ENCODE measurements around the gene RNF208.
A peak's percentile ranks its signal among the peaks of the same experiment; 100 is the strongest.

Gene RNF208

DNA sequence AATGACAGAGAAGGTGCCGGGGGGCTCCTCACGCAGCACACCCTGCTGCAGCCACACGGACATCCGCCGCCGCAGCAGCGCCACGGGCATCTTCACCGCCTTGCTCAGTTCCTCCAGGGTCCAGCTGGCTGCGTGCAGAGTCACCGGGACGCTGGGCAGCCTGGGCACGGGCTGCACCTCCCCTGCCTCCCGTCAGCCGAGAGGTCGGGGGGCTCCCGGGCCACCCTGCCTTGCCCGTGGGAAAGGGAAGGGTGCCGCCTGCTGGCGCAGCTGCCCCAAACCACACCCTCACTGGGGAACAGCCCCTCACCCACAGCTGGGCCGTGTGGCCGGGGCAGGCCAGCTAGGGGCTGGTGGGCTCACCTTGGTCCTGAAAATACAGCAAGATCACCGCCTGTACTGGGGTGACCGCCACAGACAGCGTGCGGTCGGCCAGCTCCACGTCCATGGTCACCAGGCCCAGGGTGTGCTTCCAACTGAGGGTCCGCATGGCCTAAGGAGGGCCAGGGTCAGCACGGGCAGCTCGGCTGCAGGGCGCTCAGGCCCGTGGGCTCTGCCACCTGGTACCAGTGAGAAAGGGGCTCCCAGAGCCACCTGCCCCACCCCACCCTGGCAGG lies 46.6 kb downstream of the RNF208 start:
- no peak for DNase-seq (ENCODE audit: low read depth, low spot score)

DNA sequence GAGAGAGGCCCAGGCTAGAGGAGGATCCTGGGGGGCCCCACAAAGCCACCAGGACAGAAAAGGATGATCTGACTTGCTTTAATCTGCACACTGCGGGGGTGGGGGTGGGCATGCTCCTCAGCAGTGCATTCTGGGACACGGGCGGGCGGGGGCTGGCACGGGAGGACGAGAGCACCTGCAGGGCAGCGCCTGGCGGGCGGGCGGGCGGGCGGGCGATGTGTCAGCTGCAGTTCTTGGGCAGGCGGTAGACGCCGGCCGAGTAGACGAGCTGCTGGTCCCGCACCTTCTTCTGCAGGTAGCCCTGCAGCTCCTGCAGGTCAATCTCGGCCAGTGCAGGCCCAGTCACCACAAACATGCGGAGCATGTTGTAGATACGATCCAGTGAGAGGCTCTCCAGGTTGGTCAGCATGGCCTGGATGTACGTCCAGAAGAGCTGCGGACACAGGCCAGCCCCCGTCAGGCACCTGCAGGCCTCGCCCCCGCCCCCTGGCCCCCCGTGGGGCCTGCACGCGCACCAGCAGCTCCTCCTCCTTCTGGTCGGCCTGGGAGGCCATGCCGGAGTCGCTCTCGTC lies 47.2 kb downstream of the RNF208 start:
- DNase-seq (ENCODE audit: low read depth, low spot score): peak; percentile 42

DNA sequence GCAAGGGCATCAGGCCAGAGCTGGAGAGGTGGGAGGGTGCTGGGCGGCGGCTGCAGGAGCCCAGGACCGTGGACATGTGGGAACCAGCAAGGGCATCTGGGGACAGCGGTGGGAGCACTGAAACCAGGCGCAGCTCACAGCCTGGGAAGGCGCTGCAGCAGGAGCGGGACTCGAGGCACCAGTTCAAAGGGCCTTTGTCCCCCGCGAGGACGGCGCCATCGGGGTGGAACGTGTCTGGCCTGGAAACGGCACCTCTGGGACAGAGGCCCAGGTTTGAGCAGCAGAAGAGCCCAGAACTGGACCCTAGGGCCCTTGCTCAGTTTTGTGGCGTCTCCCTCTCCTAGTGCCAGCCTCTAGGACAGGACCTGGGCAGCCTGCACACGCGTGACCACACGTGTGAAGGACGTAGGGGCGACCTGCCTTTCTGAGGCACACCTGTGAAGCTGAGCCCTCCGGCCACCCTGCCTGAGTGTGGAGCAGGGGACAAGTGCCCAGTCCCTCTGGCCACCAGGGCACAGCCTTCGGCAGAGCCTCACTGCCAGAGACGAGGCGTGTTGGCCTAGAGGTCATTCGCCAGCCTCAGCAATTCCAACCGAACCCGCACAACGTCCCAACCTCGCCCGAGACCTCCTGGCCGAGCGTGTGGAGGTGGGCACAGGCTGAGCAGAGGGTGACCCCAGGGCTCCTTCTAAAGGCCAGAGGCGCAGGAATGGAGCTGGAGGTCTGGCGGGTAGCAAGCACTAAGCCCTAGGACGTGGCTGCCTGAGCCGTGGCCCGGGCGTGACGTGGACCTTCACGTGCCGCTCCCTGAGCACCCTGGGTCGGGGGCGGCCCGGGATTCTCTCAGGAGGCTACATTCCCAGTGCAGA lies 48.0 kb downstream of the RNF208 start:
- DNase-seq (ENCODE audit: low read depth, low spot score): no peak

DNA sequence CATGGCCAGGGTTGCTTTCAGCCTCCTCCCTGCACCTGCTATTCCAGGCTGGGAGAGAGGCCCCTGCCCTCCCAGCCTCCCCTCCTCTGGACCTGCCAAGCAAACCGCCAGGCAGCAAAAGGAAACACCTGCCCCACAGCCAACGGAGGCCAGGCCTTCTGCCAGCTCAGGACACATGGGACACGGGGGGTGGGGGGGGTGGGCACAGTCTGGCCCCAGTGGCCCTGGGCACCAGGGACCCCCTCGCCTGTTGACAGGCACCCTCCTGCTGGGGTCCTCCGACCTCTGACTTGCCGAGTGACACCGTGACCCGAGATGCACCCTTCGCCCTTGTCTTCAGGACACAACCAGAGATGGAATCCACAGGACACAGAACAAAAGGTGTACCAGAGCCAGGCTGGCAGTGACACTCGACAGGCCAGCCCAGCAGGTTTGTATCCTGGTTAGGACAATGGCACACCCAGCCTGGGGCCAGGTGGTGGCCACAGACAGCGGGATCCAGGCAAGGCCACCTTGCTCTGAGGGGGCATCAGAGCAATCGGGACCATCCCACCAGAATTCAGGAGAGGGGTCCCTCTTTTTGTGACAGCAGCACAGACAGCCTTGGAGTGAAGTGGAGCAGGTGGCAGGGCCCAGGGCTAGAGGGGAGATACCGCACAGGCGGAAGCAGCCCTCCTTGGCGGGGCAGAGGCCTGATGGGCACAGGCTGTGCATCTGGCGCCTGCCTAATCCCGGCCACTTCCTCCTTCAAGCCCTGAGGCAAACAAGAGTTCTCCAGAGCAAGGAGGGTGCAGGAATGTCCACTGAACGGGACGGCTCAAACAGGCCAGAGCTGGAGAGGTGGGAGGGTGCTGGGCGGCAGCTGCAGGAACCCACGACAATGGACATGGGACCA lies 48.9 kb downstream of the RNF208 start:
- no peak for DNase-seq (ENCODE audit: low read depth, low spot score)

DNA sequence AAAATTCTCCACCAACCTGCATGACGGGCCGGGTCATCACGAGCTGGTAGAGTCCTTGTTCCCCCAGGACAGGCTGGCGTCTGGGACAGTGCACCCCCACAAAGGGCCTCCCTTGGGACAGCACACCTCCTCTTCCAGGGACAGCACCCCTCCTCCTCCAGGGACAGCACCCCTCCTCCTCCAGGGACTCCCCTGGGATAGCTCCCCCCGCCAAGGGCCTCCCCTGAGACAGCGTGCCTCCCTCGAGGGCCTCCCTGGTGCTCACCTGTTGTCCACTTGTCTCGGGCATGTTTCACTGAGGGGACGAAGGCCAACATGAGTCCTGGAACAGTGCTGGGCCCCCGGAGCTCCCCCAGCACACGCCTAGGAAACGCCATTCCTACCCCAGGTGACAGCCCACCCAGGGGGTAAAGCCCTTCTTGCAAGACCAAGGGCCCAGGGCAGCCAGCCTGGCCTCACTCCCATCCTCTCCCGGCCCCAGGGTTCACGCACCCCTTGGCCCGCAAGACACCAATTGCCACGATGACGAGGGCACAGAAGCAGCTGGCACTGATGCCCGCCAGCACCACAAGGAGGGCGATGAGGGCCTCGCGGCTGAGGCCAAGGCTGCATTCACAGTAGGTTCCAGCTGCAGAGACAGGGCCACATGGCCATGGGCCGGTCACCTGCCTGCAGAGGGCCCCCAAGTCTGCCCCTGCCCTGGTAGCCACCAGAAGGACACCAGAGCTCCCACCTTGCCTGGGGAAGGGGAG lies 50.7 kb downstream of the RNF208 start:
- DNase-seq (ENCODE audit: low read depth, low spot score): no peak

DNA sequence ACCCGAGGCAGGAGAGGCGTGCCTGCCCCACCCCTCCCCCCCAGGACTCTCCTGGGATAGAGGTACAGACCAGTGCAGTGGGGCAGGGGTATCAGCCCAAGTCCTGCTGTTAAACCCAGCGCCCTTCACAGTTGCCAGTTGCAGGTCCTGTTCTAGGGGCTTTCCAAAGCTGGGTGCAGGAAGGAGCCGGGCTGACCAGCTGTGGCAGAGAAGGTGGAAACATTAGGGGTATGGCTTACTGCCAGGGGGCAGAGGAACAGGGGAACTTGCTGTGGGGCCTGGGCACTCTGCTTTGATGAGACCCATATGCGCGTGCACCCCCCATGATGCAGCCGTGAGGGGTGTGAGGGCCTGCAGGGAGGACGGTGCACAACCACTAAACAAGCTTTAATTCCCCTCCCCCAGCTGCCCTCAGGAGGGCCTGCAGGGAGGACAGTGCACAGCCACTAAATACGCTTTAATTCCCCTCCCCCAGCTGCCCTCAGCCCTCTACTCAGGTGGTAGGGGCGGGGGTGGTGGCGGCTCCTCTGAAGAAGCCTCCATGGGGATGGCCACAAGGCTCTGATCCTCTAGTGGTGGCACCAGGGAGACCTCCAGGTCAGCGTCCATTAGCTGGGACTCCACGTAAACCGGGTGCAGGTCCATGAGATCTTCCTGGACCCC lies 51.4 kb downstream of the RNF208 start:
- no peak for DNase-seq (ENCODE audit: low read depth, low spot score)

All from ELF-1 (cell line).